Stomach (tissue), 9 donors: ENCODE data around the gene CNTD1. TPM values are rescaled to one million over a fixed set of nuclear protein-coding genes. Genes with fewer than 3 reads are reported as not detected.

Source experiments
- DNase-seq, 2 donors: peaks; one replicate each; pipeline versions ENCODE4 v3.0.0 to v3.0.0-alpha.2; 2013 to 2019
- H3K27ac ChIP-seq, 5 donors: fragments of 200-600 bp in 4 of 5; sonication (generic) in 4 of 5; one replicate each; pipeline ENCODE4 v1.5.1; 2013 to 2019; ENCODE audit warnings: mild to moderate bottlenecking in 1 of 5, moderate library complexity in 1 of 5
- H3K27me3 ChIP-seq, 3 donors: fragments of 200-600 bp; sonication (generic); one replicate each; pipeline ENCODE4 v1.5.1; 2017 to 2019; ENCODE audit warnings: mixed run types in 1 of 3
- H3K36me3 ChIP-seq, 4 donors: fragments of 200-600 bp; sonication (generic); 1 replicate in 3 of 4; 2 replicates in 1 of 4; pipeline ENCODE4 v1.5.1; 2016 to 2019
- H3K4me1 ChIP-seq, 4 donors: fragments of 200-600 bp; sonication (generic); one replicate each; pipeline ENCODE4 v1.5.1; 2016 to 2019
- H3K4me3 ChIP-seq, 4 donors: fragments of 200-600 bp; sonication (generic) in 3 of 4; one replicate each; pipeline ENCODE4 v1.5.1; 2016 to 2019; ENCODE audit warnings: mild to moderate bottlenecking in 1 of 4
- H3K9me3 ChIP-seq, 4 donors: fragments of 200-600 bp; sonication (generic); one replicate each; pipeline ENCODE4 v1.5.1; 2016 to 2019
- EP300 ChIP-seq: sonication (generic); formaldehyde crosslinking; IDR thresholded peaks from one replicate; pipeline ENCODE4 v1.6.1; 2017; ENCODE audit warnings: antibody characterized with exemption
- POLR2A ChIP-seq, 4 donors: fragments of 450-650 bp; IDR thresholded peaks; one replicate each; pipeline ENCODE4 v1.6.1; 2016; ENCODE audit warnings: antibody characterized with exemption in 4 of 4, control low read depth in 2 of 4, mild to moderate bottlenecking in 1 of 4, moderate library complexity in 1 of 4
- POLR2AphosphoS5 ChIP-seq, 3 donors: sonication (generic); formaldehyde crosslinking; IDR thresholded peaks; one replicate each; pipeline ENCODE4 v1.6.1; 2016; ENCODE audit warnings: antibody characterized with exemption in 3 of 3
- WGBS, 5 donors: extraction: QIAGEN DNeasy Blood & Tissue Kit in 3 of 5; methylation state at CpG; one replicate each; pipeline versions ENCODE4 v1.1.5 to v1.1.7; 2013 to 2018; 5-methylcytosine and 5-hydroxymethylcytosine counted together
- intact Hi-C: fragments of 100-400 bp; cut with DNase I; formaldehyde crosslinking; loops from one replicate; pipeline ENCODE4 v1.15.1; 2023; ENCODE audit warnings: low total_unique reads
- polyA plus RNA-seq, 3 donors: library from polyadenylated mRNA; stranded (reverse); fragments of 200-250 nt; gene quantifications; one replicate each; pipeline ENCODE4 v1.2.3, GENCODE V29; 2013
- total RNA-seq, 5 donors: library from RNA; depleted of rRNA; stranded (reverse); fragments of >200 nt; gene quantifications; one replicate each; pipeline versions ENCODE4 v1.1.0 to v1.2.3, GENCODE V29; 2014 to 2016
- TF ChIP-seq, protein P1 (sequence below), 7 experiments: fragments of 450-650 bp in 4 of 7; fragments of 200-600 bp in 3 of 7; sonication (generic) in 3 of 7; IDR thresholded peaks; one replicate each; pipeline ENCODE4 v1.5.1; 2016 to 2019; ENCODE audit warnings: antibody characterized with exemption in 7 of 7, control low read depth in 2 of 7, mild to moderate bottlenecking in 1 of 7
- donor health status: healthy with polysubstance abuse.
- donor health status: Bipolar disorder and iron deficiency.
- donor health status: healthy.

CNTD1 gene
- total and polyA plus RNA-seq, 8 donors, result 0.29 to 2.4 (median 1.3) TPM; not detected in 2

DNA sequence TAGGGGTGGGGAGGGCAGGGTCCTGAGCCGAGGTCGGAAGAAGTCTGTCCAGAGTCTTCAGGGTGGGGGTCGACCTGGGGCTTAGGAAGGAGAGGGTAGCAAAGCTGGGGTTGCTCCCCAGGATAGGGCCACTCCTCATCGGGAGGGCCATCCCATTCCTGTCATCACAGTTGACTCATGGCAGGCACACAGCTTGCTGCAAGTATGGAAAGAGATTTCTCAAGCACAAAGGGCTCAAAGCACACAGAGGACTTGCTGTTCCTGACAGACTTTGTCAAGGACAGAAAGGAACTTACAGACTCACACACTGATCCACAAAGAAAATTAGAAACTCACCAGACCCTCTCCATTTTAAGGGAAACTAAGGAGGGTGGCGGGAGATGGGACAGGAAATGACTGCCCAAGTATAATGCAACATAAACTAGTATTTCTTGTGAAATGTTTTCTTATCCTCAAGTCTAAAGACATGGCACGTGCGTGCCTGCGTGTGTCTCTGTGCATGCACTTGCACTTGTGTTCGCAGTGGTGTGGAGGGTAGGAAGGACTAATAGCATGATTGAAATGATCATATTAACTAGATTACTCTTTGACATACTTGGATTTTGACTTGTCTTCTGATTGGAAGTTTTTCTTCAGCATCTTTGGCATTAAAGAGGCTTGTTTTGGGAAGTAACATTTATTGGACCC, 48.1 kb downstream of the CNTD1 start:
- Histone ChIP-seq H3K4me1 (peaks cover 13 to 57% (median 37%) of the 10 kb centered on the region in 4 donors), H3K27ac (peak overlapping the region in 4 of 5 donors; percentile 4 to 49 (median 44)), H3K9me3 (no peaks in the 10 kb centered on the region), H3K27me3 (no peaks in the 10 kb centered on the region), H3K4me3 (no peak overlapping the region), H3K36me3 (peaks cover 24 to 46% (median 44%) of the 10 kb centered on the region in 4 donors)
- WGBS, 5 donors, result 58 to 73% (median 68%) methylated on average over 9 of the region's 9 CpGs
- TF ChIP-seq, protein P1, sequence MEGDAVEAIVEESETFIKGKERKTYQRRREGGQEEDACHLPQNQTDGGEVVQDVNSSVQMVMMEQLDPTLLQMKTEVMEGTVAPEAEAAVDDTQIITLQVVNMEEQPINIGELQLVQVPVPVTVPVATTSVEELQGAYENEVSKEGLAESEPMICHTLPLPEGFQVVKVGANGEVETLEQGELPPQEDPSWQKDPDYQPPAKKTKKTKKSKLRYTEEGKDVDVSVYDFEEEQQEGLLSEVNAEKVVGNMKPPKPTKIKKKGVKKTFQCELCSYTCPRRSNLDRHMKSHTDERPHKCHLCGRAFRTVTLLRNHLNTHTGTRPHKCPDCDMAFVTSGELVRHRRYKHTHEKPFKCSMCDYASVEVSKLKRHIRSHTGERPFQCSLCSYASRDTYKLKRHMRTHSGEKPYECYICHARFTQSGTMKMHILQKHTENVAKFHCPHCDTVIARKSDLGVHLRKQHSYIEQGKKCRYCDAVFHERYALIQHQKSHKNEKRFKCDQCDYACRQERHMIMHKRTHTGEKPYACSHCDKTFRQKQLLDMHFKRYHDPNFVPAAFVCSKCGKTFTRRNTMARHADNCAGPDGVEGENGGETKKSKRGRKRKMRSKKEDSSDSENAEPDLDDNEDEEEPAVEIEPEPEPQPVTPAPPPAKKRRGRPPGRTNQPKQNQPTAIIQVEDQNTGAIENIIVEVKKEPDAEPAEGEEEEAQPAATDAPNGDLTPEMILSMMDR (IDR thresholded peaks at IDR 0.05), result no peak
- no peak for TF ChIP-seq EP300
- no peak for TF ChIP-seq POLR2A (IDR thresholded peaks at IDR 0.05)
- peak in 2 of 3 donors; percentile 9 to 66 for TF ChIP-seq POLR2AphosphoS5 (IDR thresholded peaks at IDR 0.05)
- DNase-seq, result no peak
- intact Hi-C loops, result loop anchor here (5.0 kb wide), 1 partner anchor 96 kb away; no protein-coding TSS in a partner anchor

DNA sequence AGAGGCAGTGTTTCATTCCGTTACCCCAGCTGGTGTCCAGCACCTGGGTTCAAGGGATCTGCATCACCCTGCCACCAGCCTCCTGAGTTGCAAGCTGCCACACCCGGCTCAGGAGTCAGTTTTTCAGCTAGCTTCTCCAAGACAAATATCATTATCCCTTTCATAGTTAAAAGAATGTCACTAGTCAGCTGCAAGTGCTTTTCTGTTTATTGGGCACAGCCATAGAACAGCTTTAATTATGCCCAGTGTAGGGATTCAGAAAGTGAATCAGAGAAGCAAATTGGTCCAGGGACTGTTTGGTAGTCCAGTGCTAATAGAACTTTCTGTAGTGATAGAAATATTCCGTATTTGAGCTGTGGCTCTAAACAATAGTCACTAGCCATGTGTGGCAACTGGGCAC, 49.4 kb downstream of the CNTD1 start:
- Histone ChIP-seq H3K27me3 (no peaks in the 10 kb centered on the region), H3K27ac (no peak overlapping the region), H3K9me3 (no peaks in the 10 kb centered on the region), H3K36me3 (peaks cover 14 to 32% (median 30%) of the 10 kb centered on the region in 4 donors), H3K4me3 (no peak overlapping the region), H3K4me1 (peaks cover 13 to 56% (median 37%) of the 10 kb centered on the region in 4 donors)
- WGBS, 5 donors, result 51 to 79% (median 54%) methylated on average over 2 to 3 of the region's 3 CpGs
- TF ChIP-seq POLR2AphosphoS5 (IDR thresholded peaks at IDR 0.05), result no peak
- TF ChIP-seq EP300, result no peak
- no peak for TF ChIP-seq POLR2A (IDR thresholded peaks at IDR 0.05)
- TF ChIP-seq, protein P1 (IDR thresholded peaks at IDR 0.05), result no peak
- DNase-seq, result no peak
- intact Hi-C loops, result loop anchor here (5.0 kb wide), 1 partner anchor 94 kb away; no protein-coding TSS in a partner anchor

DNA sequence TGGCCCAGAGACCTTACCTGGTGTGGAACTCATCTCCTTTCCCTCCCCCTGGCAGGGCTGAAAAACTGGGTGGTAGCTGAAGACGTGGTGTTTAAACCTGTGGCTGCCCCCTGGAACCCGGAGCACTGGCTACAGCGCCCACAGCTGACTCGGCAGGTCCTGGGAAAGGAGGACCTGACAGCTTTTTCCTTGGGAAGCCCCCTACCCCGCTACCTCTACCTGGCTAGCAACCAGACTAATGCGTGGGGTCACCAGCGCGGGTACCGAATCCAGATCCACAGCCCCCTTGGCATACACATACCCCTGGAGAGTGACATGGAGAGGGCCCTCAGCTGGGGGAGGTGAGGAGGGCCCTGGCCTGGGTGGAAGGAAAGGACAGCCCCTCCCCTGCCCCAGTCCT, 50.4 kb downstream of the CNTD1 start:
- no peaks in the 10 kb centered on the region for H3K9me3 ChIP-seq
- H3K4me1 ChIP-seq, result peaks cover 16 to 53% (median 35%) of the 10 kb centered on the region in 4 donors
- H3K36me3 ChIP-seq, result peaks cover 9 to 24% (median 21%) of the 10 kb centered on the region in 4 donors
- no peak for DNase-seq
- H3K27ac ChIP-seq, result no peak overlapping the region
- H3K4me3 ChIP-seq, result no peak overlapping the region
- no peaks in the 10 kb centered on the region for H3K27me3 ChIP-seq
- intact Hi-C loops, result loop anchor here (5.0 kb wide), 1 partner anchor 93 kb away; no protein-coding TSS in a partner anchor
- TF ChIP-seq, protein P1 (IDR thresholded peaks at IDR 0.05), result no peak
- TF ChIP-seq EP300 (no peak), POLR2A (IDR thresholded peaks at IDR 0.05) (no peak), POLR2AphosphoS5 (IDR thresholded peaks at IDR 0.05) (no peak)
- 82 to 92% (median 86%) methylated on average over 8 to 9 of the region's 9 CpGs; no CpG with 5 or more reads in 1 of the 5 donors for WGBS, 5 donors

DNA sequence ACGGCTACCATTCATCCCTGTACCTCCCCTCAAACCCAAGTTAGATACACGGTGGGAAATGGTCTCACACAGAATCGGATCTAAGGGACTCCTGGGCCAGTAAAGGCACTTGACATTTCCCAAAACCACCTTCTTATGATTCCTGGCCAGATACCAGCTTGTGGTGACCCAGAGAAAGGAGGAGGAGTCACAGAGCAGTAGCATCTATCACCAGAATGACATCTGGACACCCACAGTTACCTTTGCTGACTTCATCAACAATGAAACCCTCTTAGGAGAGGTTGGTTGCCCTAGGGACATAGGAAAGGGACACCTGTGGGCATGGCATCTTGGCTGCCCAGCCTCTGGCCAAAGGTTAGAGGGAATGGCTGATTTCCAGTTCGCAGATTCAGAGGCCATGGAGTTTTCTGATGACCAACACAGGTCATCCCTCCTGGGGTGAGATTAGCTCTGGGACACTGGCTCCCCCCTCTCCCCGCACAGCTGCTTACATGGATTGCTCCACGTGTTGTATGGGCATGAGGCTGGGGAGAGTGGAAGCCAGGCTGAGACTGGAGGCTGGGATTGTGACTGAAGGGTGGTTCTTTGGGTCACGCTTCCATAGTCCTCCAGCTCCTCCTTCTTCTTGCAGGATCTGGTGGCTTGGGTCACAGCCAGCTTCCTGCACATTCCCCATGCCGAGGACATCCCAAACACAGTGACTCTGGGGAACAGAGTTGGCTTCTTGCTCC, 51.0 kb downstream of the CNTD1 start:
- TF ChIP-seq POLR2AphosphoS5 (IDR thresholded peaks at IDR 0.05) (no peak), EP300 (no peak), POLR2A (IDR thresholded peaks at IDR 0.05) (no peak)
- TF ChIP-seq, protein P1 (IDR thresholded peaks at IDR 0.05), result no peak
- H3K4me3 ChIP-seq, result no peak overlapping the region
- H3K27me3 ChIP-seq, result no peaks in the 10 kb centered on the region
- peak overlapping the region in 1 of 5 donors; percentile 66 for H3K27ac ChIP-seq
- peak in 1 of 2 donors; percentile 45 for DNase-seq
- H3K9me3 ChIP-seq, result no peaks in the 10 kb centered on the region
- peaks cover 4 to 21% (median 15%) of the 10 kb centered on the region in 4 donors for H3K36me3 ChIP-seq
- WGBS, 5 donors, result 48 to 59% (median 50%) methylated on average over 5 to 8 of the region's 8 CpGs
- intact Hi-C loops, result loop anchor here (5.0 kb wide), 1 partner anchor 93 kb away; no protein-coding TSS in a partner anchor
- H3K4me1 ChIP-seq, result peaks cover 22 to 53% (median 35%) of the 10 kb centered on the region in 4 donors
